Anterior cingulate cortex (tissue), 58 donors: Measurements from ENCODE around the gene GPX4.

ENCODE experiments used
- DNase-seq, 58 donors: peaks; one replicate each; lab custom pipeline; 2025; lab: John Stamatoyannopoulos, UW

Gene GPX4

DNA sequence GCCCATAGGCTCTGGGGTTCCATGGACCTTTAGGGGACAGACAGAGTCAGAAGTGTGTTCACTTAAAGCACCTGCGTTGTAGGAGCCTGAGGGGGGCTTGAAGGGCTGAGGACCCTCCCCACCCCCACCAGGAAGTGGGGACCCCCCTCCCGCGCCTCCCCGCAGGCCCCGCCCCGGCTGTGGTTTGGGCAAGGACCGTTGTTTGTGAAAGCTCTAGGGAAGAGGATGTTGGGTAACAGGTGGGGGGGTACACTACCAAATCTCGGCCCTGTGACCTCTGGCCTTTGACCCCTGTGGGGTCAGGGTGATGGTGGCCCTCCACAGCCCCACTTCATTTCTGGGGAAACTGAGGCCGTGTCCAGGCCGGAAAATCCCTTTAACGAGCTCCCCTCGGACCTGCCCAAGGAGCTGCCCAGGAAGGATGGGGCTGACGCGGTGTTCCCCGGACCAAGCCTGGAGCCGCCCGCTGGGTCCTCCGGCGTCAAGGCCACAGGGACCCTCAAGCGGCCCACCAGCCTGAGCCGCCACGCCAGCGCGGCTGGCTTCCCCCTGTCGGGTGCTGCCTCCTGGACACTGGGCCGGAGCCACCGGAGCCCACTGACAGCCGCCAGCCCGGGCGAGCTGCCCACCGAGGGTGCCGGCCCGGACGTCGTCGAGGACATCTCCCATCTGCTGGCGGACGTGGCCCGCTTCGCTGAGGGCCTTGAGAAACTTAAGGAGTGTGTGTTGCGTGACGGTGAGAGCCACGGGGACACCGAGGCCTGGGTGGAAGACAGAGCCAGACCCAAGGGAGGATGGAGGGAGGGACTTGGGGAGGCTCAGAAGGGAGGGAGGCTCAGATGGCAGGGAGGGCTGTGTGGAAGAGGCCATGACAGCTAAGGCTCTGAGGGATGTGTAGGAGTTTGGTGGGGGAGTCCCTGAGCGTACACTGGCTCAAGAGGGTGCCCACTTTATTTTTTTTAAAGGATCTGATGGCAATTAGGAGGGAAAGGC, 35.5 kb upstream of the GPX4 start:
- peak in 4 of 58 donors; percentile 8 to 49 (median 14) for DNase-seq

DNA sequence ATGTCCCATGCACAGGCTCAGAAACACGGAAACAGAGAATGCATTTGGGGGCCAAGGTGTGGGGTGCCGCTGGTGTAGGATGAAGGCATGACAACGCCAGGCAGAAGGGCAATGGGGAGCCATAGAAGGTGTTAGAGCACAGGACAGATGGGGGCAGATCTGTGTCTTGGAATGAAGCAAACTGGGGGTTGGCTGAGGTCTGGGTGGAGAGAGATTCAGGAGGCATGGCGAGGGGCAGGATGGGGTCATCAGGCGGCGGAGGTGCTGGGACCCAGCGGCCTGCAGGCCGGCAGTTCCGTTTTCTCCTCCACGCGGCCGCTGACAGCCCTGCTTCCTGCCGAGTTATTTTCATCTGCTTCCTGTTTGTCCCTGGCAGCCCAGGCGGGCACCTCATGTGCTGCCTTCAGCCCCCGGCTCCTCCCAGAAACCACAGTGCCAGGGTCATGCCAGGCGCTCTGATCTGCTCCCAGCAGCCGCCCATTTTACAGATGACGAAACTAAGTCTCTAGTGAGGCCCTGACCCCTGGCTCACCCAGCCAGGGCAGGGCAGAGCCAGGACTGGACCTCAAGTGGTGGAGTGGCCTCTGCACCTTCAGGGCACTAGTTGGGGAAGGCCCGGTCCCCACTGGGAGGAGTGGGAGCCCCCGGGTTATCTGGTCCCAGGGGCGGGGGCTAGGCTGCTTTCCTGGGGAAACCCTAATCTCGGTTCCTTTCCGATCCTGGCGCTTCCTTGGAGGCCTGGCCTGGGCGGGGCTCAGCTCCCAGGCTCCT, 34.6 kb upstream of the GPX4 start:
- DNase-seq = peak in 20 of 58 donors; percentile 6 to 51 (median 24)

DNA sequence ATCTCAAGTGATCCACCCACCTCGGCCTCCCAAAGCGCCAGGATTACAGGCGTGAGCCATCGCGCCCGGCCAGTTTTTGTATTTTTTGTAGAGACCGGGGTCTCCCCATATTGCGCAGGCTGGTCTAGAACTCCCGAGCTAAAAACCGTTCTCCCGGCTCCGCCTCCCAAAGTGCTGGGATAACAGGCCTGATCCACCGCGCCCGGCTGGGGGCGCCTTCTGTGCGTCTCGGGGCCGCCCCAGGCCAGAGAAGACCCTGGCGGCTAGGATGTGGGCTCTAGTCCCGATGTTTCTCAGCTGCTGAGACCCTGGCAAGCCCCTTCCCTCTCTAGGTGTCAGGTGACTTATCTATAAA, 33.2 kb upstream of the GPX4 start:
- no peak for DNase-seq

DNA sequence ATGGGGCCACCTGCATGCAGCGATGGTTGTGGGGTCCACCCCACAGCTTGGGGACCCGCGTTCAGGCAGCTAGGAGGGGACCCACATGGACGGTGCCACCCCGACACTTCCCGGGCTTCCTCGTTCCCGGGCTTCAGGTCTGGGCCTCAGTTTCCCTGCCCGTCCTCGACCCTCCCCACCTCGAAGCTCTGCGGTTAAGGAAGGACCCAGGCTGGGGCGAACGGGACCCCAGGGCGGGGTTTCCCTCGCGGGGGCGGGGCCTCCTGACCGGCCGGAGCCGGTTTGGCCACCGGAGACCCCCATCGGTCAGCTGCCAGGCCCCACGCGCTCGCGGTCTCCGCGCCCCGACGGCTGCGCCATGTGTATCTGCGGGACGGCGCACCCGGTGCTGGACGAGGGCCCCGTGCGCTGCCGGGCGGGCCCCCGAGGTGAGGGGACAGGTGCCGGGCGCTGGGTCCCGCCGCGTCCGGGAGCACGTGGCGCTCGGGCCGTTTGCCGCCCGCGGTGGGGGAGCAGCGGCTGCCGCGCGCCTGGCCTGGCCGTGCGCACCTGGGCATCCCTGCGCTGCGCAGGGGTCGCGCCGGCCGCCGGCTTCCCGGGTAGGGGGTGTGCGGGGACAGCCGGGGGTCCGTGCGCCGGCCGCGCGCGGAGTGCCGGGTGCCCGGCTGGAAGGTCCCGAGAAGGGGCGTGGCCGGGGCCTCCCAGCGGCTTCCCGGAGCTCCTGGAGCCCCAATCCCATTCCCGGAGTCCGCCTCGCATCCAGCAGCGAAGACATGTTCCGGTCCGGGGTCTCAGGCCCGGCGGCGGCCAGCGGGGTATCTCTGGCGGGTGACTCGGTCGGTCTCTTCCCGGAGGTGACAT, 32.6 kb upstream of the GPX4 start:
- no peak for DNase-seq

DNA sequence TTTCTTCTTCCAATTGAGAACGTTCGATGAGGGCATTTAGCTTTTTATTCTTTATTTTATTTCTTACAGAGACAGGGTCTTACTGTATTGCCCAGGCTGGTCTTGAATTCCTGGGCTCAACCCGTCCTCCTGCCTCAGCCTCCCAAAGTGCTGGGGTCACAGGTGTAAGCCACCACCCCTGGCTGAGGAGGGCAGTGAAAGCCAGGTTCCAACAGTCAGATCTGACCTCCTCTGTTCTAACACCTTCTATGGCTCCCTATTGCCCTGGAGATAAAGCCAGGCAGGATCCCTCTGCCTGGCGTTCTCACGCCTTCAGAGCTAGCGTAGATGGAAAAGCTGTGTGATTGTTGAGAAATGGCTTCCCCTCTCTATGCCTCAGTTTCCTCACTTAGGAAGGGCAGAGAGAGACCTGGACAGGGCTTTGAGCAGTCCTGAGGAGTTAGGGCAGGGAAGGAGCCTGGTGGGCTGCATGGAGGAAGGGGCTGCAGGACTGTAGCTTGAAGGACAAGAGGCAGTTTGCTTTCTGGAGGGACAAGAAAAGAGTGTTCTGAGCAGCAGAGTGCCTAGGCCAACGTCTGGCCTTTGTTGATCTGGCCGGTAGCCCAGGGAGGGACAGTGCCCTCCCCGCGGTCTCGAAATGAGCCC, 31.3 kb upstream of the GPX4 start:
- no peak for DNase-seq

DNA sequence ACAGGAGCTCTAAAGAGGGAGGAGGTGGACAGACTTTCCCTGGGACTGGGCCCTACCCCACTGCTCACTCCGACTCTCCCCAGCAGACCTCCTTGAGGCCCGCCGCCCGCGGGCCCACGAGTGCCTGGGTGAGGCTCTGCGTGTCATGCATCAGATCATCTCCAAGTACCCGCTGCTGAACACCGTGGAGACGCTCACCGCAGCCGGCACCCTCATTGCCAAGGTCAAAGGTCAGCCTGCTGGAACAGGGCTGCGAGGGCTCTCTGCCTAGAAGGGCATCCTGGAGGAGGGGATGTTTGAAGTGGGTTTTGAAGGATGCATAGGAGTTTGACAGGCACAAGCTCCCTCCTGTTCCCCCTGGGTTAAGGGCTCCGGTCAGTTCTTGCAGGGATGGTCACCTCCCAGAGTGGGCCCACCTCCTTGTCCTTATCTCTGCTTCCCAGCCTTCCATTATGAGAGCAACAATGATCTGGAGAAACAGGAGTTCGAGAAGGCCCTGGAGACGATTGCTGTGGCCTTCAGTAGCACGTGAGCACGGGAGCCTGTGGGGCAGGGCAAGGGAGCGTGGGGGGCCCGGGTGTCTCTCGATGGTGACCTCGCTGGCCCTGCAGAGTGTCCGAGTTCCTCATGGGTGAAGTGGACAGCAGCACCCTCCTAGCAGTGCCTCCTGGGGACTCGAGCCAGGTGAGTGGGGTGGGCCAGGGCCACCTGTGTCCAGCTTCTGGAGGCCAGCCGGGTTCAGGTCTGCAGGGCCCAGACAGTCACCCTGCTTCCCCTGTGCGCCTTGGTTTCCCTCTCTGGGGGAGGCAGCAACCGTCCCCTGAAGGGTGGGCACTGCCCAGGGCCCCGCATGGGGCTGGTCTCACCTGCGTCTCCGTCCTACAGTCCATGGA, 30.5 kb upstream of the GPX4 start:
- DNase-seq = no peak

DNA sequence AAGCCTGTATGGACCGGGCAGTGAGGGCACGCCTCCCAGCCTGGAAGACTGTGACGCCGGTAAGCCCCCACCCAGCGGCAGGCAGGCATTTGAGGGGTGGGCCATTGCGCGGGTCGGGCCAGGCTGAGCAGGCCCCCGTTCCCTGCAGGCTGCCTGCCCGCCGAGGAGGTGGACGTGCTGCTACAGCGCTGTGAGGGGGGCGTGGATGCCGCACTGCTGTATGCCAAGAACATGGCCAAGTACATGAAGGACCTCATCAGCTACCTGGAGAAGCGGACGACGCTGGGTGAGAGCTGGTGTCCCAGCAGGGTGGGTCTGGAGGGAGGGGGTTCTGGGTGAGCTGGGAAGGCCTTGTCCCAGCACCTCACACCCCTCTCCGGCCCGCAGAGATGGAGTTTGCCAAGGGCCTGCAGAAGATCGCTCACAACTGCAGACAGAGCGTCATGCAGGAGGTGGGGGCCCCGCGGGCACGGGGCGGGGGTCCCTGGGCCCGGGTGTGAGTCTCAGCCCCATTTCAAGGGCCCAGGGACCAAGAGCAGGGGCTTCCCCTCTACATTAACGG, 29.8 kb upstream of the GPX4 start:
- no peak for DNase-seq

DNA sequence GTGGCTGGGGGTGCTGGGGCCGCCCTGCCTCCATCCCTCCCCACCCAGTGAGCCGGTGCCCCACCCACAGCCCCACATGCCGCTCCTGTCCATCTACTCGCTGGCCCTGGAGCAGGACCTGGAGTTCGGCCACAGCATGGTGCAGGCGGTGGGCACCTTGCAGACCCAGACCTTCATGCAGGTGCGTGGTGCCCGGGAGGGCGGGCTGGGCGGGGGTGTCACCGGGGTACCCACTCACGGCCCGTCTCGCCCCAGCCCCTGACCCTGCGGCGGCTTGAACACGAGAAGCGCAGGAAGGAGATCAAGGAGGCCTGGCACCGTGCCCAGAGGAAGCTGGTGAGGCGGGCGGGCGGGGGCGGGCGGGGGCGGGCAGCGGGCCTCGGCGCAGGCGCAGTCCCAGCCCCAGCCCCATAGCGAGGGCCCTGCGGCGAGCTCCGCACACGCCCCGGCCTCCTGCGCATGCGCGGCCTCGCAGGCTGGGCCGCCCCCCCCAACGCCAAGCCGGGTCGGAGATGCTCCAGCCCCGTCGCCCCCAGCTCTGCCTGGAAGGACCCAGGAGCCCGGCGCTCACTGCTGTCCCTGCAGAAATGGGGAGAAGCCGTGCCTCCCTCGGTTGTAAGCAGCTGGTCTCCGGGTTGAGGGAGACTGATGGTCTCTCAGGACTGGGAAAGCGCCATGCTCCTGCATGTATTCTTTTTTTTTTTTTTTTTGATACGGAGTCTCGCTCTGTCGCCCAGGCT, 29.1 kb upstream of the GPX4 start:
- DNase-seq = peak in 55 of 58 donors; percentile 3 to 84 (median 53)

DNA sequence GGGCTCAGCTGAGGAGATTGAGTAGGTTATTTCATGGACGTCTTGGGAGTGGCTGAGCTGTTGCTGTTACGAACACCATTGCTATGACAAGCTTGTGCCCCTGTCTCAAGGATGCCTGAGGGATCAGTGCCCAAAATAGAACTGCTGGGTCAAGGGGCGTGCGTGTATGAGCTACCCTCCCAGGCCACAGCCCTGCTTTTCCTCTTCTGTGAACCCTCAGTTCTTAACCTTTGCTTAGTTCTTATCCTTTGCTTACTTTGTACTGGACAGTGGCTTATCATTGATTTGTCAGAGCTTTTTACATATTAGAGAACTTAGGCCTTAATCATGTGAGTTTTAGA, 27.8 kb upstream of the GPX4 start:
- DNase-seq = no peak

DNA sequence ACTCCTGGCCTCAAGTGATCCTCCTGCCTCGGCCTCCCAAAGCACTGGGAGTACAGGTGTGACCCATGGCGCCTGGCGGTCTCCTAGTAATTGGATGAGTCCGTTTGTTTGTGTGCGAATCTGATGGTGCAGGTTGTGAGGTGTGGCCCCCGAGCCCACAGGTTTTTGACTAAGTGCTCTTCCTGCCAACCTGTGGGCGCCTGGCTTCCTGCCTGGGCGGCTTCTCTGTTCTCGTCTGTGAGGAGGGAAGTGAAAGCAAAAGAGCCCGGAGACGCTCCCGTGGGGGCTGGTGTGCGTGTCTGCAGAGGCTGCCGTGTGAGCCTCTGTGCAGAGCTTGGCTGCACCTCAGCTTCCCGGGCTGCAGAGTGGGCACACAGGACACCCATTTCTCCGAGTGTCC, 26.8 kb upstream of the GPX4 start:
- peak in 30 of 58 donors; percentile 3 to 50 (median 22) for DNase-seq

DNA sequence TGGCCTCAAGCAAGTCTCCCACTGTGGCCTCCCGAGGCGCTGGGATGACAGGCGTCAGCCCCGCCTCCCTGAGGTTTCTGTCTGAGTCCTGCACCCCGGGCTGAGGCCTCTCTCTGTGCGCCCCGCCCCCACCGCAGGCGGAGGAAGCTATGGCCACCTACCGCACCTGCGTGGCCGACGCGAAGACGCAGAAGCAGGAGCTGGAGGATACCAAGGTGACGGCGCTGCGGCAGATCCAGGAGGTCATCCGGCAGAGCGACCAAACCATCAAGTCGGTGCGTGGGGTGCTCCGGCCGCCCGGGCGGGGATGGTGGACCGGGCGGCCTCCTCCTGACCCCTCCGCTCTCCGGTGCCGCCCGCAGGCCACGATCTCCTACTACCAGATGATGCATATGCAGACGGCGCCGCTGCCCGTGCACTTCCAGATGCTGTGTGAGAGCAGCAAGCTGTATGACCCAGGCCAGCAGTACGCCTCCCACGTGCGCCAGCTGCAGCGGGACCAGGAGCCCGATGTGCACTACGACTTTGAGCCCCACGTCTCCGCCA, 24.2 kb upstream of the GPX4 start:
- no peak for DNase-seq

DNA sequence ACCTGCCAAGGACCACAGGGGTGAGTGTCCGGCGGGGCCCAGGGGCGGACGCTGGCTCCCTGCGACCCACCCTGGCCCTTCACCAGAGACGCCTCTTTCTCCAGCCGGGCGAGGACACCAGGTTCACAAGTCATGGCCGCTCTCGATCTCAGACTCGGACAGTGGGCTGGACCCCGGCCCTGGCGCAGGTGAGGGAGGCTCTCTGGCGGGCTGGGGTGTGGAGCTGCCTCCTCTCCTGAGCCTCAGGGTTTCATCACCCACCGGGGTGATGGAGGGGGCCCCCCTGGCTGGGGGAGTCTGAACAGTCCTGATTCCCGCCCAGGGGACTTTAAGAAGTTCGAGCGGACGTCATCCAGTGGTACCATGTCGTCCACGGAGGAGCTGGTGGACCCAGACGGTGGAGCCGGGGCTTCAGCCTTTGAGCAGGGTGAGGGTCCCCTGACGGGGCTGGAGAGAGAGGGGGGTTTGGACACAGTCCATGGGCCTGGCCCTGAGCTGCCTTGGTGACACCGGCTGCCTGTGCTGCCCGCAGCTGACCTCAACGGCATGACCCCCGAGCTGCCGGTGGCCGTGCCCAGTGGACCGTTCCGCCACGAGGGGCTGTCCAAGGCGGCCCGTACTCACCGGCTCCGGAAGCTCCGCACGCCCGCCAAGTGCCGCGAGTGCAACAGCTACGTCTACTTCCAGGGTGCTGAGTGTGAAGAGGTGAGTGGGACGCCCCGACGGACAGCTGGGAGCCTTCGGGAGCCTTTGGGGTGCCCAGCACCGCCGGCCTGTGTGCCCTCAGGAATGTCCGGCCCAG, 23.2 kb upstream of the GPX4 start:
- DNase-seq = no peak

DNA sequence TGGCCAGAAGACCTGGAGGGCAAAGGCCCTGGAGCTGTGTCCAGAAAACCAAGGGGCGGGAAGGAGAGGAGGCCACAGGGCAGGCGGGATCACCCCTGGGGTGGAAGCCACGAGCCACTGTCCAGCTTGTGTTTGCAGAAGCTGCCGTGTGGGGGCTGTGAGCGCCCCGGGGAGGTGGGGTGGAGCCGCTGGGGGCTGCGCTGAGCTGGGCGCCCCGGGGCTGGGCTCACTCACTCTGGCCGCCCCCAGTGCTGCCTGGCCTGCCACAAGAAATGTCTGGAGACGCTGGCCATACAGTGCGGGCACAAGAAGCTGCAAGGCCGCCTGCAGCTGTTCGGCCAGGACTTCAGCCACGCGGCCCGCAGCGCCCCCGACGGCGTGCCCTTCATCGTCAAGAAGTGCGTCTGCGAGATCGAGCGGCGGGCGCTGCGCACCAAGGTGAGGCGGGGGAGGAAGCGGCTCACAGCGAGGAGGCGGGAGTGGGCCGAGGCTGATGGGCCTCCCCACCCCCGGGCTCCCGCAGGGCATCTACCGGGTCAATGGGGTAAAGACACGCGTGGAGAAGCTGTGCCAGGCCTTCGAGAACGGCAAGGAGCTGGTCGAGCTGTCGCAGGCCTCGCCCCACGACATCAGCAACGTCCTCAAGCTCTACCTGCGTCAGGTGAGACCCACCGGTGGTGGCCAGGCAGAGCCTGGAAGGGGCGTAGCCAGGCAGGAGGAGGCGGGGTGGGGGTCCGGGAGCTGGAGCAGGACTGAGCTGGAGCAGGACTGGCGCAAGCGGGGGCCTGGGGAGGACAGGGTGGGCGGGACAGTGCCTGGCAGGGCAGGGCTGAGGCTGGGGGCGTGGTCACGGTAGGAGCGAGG, 22.3 kb upstream of the GPX4 start:
- no peak for DNase-seq

DNA sequence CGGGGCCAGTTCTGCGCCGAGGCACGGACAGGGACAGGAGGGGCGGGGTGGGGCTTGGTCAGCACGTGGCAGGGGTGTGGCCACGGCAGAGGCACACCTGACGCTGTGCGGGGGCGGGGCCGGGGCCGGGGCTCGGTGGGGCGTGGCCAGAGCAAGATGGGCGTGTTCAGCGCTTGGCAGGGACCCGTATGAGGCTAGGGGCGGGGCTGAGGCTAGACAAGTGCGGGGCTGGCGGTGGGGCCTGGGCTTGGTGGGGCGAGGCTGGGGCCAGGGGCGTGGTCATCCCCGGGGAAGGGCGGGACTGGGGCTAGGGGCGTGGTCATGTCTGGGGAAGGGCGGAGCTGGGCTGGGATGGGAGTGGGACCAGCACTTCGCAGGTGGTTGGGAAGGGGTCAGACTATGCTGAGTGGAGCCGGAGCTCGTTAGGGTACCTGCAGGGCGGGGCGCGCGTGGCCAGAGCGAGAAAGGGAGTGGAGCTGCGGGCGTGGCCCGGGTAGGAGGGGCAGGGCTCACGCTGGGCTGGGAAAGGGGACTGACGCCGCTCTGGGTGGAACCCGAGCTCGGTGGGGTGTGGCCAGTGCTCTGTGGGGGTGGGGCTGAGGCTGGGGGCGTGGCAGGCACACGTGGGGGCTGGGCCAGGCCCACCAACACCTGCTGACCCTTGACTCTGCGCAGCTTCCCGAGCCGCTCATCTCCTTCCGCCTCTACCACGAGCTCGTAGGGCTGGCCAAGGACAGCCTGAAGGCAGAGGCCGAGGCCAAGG, 21.4 kb upstream of the GPX4 start:
- DNase-seq = peak in 1 of 58 donors; percentile 69
